Psoas muscle (tissue), 8 donors: ENCODE data around the gene ROBO3. TPM values are rescaled to one million over a fixed set of nuclear protein-coding genes. Genes with fewer than 3 reads are reported as not detected.
A peak's percentile ranks its signal among the peaks of the same experiment; 100 is the strongest.

Source experiments
- ATAC-seq, 4 donors: fragments of 200-7000 bp; cut with Tn5 transposase; one replicate each; pipeline ENCODE4 v1.9.1; 2020; ENCODE audit warnings: moderate library complexity in 3 of 4, mild to moderate bottlenecking in 2 of 4
- DNase-seq, 2 donors: peaks; one replicate each; pipeline ENCODE4 v3.0.0-alpha.2; 2020
- H3K27ac ChIP-seq: fragments of 200-600 bp; one replicate; pipeline ENCODE4 v1.8.0; 2022
- H3K27me3 ChIP-seq, 3 donors: fragments of 200-600 bp in 1 of 3; one replicate each; pipeline versions ENCODE4 v1.6.1 to v1.8.0; 2013 to 2022; ENCODE audit warnings: low read length in 2 of 3, mild to moderate bottlenecking in 2 of 3, moderate library complexity in 1 of 3; ENCODE audit not compliant: insufficient read depth in 3 of 3
- H3K36me3 ChIP-seq, 2 donors: fragments of 200-600 bp in 1 of 2; one replicate each; pipeline versions ENCODE4 v1.6.1 to v1.8.0; 2013 to 2022; ENCODE audit warnings: low read depth in 1 of 2, mild to moderate bottlenecking in 1 of 2, moderate library complexity in 1 of 2; ENCODE audit not compliant: insufficient read depth in 1 of 2
- H3K4me1 ChIP-seq: fragments of 200-600 bp; one replicate; pipeline ENCODE4 v1.8.0; 2022
- H3K4me3 ChIP-seq: fragments of 200-600 bp; one replicate; pipeline ENCODE4 v1.8.0; 2022; ENCODE audit warnings: mild to moderate bottlenecking
- H3K9me3 ChIP-seq: fragments of 200-600 bp; one replicate; pipeline ENCODE4 v1.8.0; 2022
- WGBS, 3 donors: extraction: QIAGEN DNeasy Blood & Tissue Kit; methylation state at CpG; one replicate each; pipeline versions ENCODE4 v1.1.6 to v1.1.7; 2013; 5-methylcytosine and 5-hydroxymethylcytosine counted together
- intact Hi-C, 2 donors: fragments of 100-400 bp; cut with DNase I; formaldehyde crosslinking; loops; one replicate each; pipeline versions ENCODE4 v1.11.0 to v1.14.2; 2022
- long read RNA-seq, 2 donors: library from polyadenylated mRNA; unstranded; transcript quantifications; one replicate each; pipeline ENCODE4 v2.0.0, GENCODE V29; 2021
- polyA plus RNA-seq, 3 donors: library from polyadenylated mRNA; stranded (reverse); fragments of 200-250 nt; gene quantifications; one replicate each; pipeline ENCODE4 v1.2.3, GENCODE V29; 2013
- total RNA-seq, 4 donors: library from RNA; stranded (reverse); fragmentation: NEBNext Ultra II Directional in 2 of 4; extraction: Animal tissue kit (Norgen Biotek cat#: 25700) in 2 of 4; gene quantifications; one replicate each; pipeline versions ENCODE4 v1.2.1 to v1.2.4, GENCODE V29; 2021 to 2023
- TF ChIP-seq, protein P1 (sequence below): fragments of 200-600 bp; IDR thresholded peaks from one replicate; pipeline ENCODE4 v1.8.0; 2022; ENCODE audit warnings: antibody characterized with exemption
- donor health status: healthy with polysubstance abuse.
- donor health status: DM: no; HTN: no; CAD: no; lungs with moderate emphysema.
- donor health status: Bipolar disorder and iron deficiency.
- donor health status: healthy.
- donor health status: DM: yes; HTN: yes; CAD: no.
- donor health status: DM: no; HTN: no; CAD: no.
- donor health status: DM: no; HTN: no; CAD: no.
- donor health status: DM: yes; HTN: yes; CAD: no.

Gene ROBO3, protein sequence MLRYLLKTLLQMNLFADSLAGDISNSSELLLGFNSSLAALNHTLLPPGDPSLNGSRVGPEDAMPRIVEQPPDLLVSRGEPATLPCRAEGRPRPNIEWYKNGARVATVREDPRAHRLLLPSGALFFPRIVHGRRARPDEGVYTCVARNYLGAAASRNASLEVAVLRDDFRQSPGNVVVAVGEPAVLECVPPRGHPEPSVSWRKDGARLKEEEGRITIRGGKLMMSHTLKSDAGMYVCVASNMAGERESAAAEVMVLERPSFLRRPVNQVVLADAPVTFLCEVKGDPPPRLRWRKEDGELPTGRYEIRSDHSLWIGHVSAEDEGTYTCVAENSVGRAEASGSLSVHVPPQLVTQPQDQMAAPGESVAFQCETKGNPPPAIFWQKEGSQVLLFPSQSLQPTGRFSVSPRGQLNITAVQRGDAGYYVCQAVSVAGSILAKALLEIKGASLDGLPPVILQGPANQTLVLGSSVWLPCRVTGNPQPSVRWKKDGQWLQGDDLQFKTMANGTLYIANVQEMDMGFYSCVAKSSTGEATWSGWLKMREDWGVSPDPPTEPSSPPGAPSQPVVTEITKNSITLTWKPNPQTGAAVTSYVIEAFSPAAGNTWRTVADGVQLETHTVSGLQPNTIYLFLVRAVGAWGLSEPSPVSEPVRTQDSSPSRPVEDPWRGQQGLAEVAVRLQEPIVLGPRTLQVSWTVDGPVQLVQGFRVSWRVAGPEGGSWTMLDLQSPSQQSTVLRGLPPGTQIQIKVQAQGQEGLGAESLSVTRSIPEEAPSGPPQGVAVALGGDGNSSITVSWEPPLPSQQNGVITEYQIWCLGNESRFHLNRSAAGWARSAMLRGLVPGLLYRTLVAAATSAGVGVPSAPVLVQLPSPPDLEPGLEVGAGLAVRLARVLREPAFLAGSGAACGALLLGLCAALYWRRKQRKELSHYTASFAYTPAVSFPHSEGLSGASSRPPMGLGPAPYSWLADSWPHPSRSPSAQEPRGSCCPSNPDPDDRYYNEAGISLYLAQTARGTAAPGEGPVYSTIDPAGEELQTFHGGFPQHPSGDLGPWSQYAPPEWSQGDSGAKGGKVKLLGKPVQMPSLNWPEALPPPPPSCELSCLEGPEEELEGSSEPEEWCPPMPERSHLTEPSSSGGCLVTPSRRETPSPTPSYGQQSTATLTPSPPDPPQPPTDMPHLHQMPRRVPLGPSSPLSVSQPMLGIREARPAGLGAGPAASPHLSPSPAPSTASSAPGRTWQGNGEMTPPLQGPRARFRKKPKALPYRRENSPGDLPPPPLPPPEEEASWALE (N-terminal part only)
- total RNA-seq (1 to 10 TPM; 1.7 to 3.2 (median 2.3) TPM), polyA plus RNA-seq (1 to 10 TPM; 2.9 to 3.6 (median 3.3) TPM)
- long read RNA-seq, donor 1, result 0 reads
- long read RNA-seq, donor 2, partial matches to known transcripts, result 1 of 1 reads
- long read RNA-seq, donor 2, other reads (novel, unspliced or antisense), result 0 of 1 reads

DNA sequence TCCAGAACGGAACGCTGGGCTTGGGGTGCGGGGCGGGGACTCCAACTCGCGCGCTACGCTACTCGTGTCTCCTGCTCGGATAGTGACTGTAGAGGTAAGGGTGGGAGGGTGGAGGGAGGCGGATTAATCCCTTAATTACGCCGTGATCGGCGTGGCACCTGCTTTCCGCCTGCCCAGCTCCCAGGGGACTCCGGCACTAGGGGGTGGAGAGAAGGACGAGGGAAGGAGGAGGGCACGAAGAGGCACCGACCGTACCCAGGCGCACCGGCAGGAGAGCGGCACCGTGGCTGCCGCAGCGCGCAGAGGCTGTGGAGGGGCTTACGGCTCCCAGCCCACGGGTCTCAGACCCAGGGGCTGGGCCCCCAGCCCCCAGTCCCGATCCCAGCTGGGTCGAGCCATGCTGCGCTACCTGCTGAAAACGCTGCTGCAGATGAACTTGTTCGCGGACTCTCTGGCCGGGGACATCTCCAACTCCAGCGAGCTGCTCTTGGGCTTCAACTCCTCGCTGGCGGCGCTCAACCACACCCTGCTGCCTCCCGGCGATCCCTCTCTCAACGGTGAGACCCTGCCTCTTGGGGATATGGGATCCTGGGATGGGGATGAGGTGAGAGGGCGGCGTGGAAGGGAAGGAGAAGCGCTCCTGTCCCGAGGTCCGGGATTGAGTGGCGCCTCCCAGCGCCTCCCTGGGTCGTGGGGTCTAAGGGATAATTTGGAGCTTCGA, at the start of gene ROBO3:
Gene ROBO3 (plus strand): TSS at position 252 of the 721 bp plus-strand sequence. CDS start 146 bp downstream, at position 398.
- Histone ChIP-seq H3K36me3 (no peaks in the 10 kb centered on the region), H3K9me3 (no peaks in the 10 kb centered on the region), H3K27me3 (peaks cover 3 to 99% (median 42%) of the 10 kb centered on the region in 3 donors), H3K4me1 (peaks cover 26% of the 10 kb centered on the region), H3K27ac (no peak within 1 kb of the TSS), H3K4me3 (peak within 1 kb of the TSS; percentile 50)
- intact Hi-C loops, result loop anchor here in 1 of 2 donors (1.0 kb wide), 1 partner anchor 26 kb away; no protein-coding TSS in a partner anchor
- TF ChIP-seq, protein P1, sequence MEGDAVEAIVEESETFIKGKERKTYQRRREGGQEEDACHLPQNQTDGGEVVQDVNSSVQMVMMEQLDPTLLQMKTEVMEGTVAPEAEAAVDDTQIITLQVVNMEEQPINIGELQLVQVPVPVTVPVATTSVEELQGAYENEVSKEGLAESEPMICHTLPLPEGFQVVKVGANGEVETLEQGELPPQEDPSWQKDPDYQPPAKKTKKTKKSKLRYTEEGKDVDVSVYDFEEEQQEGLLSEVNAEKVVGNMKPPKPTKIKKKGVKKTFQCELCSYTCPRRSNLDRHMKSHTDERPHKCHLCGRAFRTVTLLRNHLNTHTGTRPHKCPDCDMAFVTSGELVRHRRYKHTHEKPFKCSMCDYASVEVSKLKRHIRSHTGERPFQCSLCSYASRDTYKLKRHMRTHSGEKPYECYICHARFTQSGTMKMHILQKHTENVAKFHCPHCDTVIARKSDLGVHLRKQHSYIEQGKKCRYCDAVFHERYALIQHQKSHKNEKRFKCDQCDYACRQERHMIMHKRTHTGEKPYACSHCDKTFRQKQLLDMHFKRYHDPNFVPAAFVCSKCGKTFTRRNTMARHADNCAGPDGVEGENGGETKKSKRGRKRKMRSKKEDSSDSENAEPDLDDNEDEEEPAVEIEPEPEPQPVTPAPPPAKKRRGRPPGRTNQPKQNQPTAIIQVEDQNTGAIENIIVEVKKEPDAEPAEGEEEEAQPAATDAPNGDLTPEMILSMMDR, result no peak
- DNase-seq, result no peak
- WGBS, 3 donors, result 1% methylated on average over 51 to 53 of the region's 53 CpGs
- peak in 2 of 4 donors; percentile 12 to 32 for ATAC-seq

DNA sequence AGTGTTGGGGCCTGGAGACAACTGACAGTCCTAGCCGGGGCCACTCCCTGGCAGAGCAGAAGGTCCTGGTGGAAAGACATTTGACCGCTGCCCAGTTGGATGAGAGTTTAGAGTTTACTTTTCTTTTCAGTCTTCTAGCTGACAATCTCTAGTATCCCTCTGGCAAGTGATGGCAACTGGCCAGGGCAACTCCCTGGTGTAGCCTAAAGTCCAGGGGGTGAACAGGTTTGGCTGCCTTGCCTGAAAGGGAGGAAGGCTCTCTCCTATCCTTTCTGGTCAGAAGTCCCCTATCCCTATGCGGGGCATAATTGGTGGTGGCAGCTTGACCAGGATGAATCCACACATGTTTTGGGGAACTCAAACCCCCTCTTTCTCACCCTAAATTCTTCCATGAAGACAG, 48.2 kb upstream of the ROBO3 start:
- Histone ChIP-seq H3K4me3 (no peak overlapping the region), H3K36me3 (no peaks in the 10 kb centered on the region), H3K27me3 (peaks cover 0 to 40% (median 5%) of the 10 kb centered on the region in 3 donors), H3K27ac (no peak overlapping the region), H3K4me1 (no peaks in the 10 kb centered on the region), H3K9me3 (no peaks in the 10 kb centered on the region)
- ATAC-seq (no peak), DNase-seq (no peak)
- 63 to 82% (median 72%) methylated on average over 3 of the region's 3 CpGs for WGBS, 3 donors
- intact Hi-C loops, result no loop called here
- TF ChIP-seq, protein P1, result no peak

DNA sequence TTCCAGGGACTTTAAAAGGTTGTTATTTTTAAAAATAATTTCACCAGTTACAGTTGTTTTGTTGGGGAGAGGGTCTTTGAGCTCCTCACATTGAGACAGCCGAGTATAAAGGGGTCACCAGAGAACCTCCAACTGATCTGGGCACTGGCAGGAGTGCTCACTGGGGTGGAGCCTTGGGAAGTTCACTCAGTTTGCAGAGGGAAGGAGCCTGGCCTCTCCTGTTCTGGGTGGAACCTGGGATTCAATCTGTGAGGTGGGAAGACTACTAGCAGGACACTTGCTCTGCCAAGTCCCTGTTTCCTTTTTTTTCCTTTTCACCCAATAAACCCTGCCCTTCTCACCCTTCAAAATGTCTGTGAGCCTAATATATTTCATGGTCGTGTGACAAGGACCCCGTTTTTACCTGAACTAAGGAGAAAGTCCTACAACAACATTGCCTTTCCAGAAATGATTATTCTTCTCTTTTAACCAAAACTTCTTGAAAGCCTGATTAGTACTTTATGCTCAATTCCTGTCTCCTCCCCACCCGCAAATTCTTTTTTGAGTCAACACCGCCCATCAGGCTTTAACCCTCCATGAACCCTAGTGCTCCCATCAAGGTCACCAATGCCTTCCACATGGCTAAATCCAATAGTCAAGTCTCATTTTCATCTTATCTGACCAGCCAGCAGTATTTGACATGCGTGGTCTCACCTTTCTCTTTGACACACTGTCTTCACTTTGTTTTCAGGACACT, 43.1 kb upstream of the ROBO3 start:
- WGBS, 3 donors, result 61 to 67% (median 63%) methylated on average over 6 of the region's 6 CpGs
- no peak for DNase-seq
- Histone ChIP-seq H3K4me3 (no peak overlapping the region), H3K36me3 (no peaks in the 10 kb centered on the region), H3K9me3 (no peaks in the 10 kb centered on the region), H3K27me3 (peaks cover 0 to 34% (median 5%) of the 10 kb centered on the region in 3 donors), H3K4me1 (no peaks in the 10 kb centered on the region), H3K27ac (no peak overlapping the region)
- intact Hi-C loops, result no loop called here
- ATAC-seq, result no peak
- TF ChIP-seq, protein P1, result no peak
